Keratinocyte (primary cell): Measurements from ENCODE around the gene IL17RC. TPM values are rescaled to one million over a fixed set of nuclear protein-coding genes. Genes with fewer than 3 reads are reported as not detected.
A peak's percentile ranks its signal among the peaks of the same experiment; 100 is the strongest.

Experiments used
- DNase-seq: peaks from one replicate; pipeline ENCODE4 v3.0.0-alpha.2; 2011; ENCODE audit warnings: low read depth, missing footprints, low spot score
- FAIRE-seq: peaks from 2 replicates; lab custom pipeline; 2011; peaks lifted over from hg19 to GRCh38; lab: Jason Lieb, UNC
- H2AFZ ChIP-seq: 2 replicates; pipeline ENCODE4 v1.6.0; 2012; ENCODE audit warnings: low read length, control low read depth, inconsistent platforms; ENCODE audit not compliant: control insufficient read depth
- H3K27ac ChIP-seq: 2 replicates; pipeline ENCODE4 v1.5.1; 2011; ENCODE audit warnings: low read length; ENCODE audit not compliant: control insufficient read depth, insufficient read depth
- H3K27me3 ChIP-seq: 3 replicates; pipeline ENCODE4 v1.6.0; 2011; ENCODE audit warnings: low read length; ENCODE audit not compliant: control insufficient read depth, insufficient read depth; ENCODE audit errors: extremely low read depth
- H3K36me3 ChIP-seq, 2 experiments: 2 replicates in 1 of 2; 3 replicates in 1 of 2; pipeline ENCODE4 v1.5.1; 2011; ENCODE audit warnings: low read length in 2 of 2, mild to moderate bottlenecking in 1 of 2; ENCODE audit not compliant: control insufficient read depth in 2 of 2, insufficient read depth in 2 of 2; ENCODE audit errors: extremely low read depth in 1 of 2
- H3K4me1 ChIP-seq: 3 replicates; pipeline ENCODE4 v1.5.1; 2011; ENCODE audit warnings: low read length; ENCODE audit not compliant: control insufficient read depth, insufficient read depth; ENCODE audit errors: extremely low read depth
- H3K4me2 ChIP-seq: 3 replicates; pipeline ENCODE4 v1.6.0; 2011; ENCODE audit warnings: low read depth, low read length; ENCODE audit not compliant: control insufficient read depth, insufficient read depth; ENCODE audit errors: extremely low read depth
- H3K4me3 ChIP-seq, 3 experiments: fragments of 200-600 bp in 1 of 3; sonication (generic) in 1 of 3; 2 replicates in 2 of 3; 3 replicates in 1 of 3; pipeline ENCODE4 v1.5.1; 2011 to 2016; ENCODE audit warnings: low read length in 3 of 3, mild to moderate bottlenecking in 3 of 3, control low read depth in 2 of 3, inconsistent platforms in 1 of 3, low read depth in 1 of 3, mixed read lengths in 1 of 3, mixed run types in 1 of 3, moderate library complexity in 1 of 3; ENCODE audit not compliant: control insufficient read depth in 2 of 3, insufficient read depth in 2 of 3; ENCODE audit errors: extremely low read depth in 1 of 3
- H3K79me2 ChIP-seq: 2 replicates; pipeline ENCODE4 v1.6.0; 2012; ENCODE audit warnings: low read length; ENCODE audit not compliant: control insufficient read depth, insufficient read depth
- H3K9ac ChIP-seq: 3 replicates; pipeline ENCODE4 v1.6.0; 2011; ENCODE audit warnings: low read length; ENCODE audit not compliant: control insufficient read depth, insufficient read depth; ENCODE audit errors: extremely low read depth
- H3K9me1 ChIP-seq: 3 replicates; pipeline ENCODE4 v1.6.0; 2011; ENCODE audit warnings: low read length; ENCODE audit not compliant: control insufficient read depth, insufficient read depth; ENCODE audit errors: extremely low read depth
- H3K9me3 ChIP-seq: 2 replicates; pipeline ENCODE4 v1.5.1; 2012; ENCODE audit warnings: low read depth, low read length; ENCODE audit not compliant: control insufficient read depth
- H4K20me1 ChIP-seq: 3 replicates; pipeline ENCODE4 v1.6.0; 2011; ENCODE audit warnings: low read length; ENCODE audit not compliant: control insufficient read depth, insufficient read depth; ENCODE audit errors: extremely low read depth
- EZH2 ChIP-seq: IDR thresholded peaks from one replicate; pipeline ENCODE4 v1.6.1; 2012; ENCODE audit warnings: inconsistent platforms, mild to moderate bottlenecking, low read length, moderate library complexity
- dilution Hi-C: fragments of 300-500 bp; cut with MboI; formaldehyde crosslinking; loops from one replicate; pipeline ENCODE4 v1.7.0; 2020; ENCODE audit warnings: low sequenced_read_pairs; ENCODE audit not compliant: extremely low pct_ligation_motif_present
- polyA plus RNA-seq, 5 experiments: library from polyadenylated mRNA; depleted of rRNA in 3 of 5; stranded (reverse) in 3 of 5; stranded (forward) in 1 of 5; unstranded in 1 of 5; fragments of >200 nt; gene quantifications; 1 replicate in 1 of 5; 2 replicates in 3 of 5; 3 replicates in 1 of 5; pipeline versions ENCODE4 v1.2.1 to v1.2.3, GENCODE V29; 2011 to 2012; ENCODE audit warnings: missing spikeins in 2 of 5, low read depth in 1 of 5, low replicate concordance in 1 of 5
- TF ChIP-seq, protein P1 (sequence below), 3 experiments: IDR thresholded peaks in 1 of 3; conservative IDR thresholded peaks in 1 of 3; optimal IDR thresholded peaks in 1 of 3; 2 replicates in 2 of 3; 3 replicates in 1 of 3; pipeline versions ENCODE3 to v1.5.1; 2011; ENCODE audit warnings: low read length in 3 of 3, mild to moderate bottlenecking in 3 of 3, moderate library complexity in 2 of 3, control low read depth in 1 of 3, inconsistent platforms in 1 of 3; ENCODE audit not compliant: insufficient read depth in 2 of 3; ENCODE audit errors: extremely low read depth in 1 of 3

IL17RC gene
- polyA plus RNA-seq, 1 donor (not counting 4 experiments of a cell fraction or from before 2014, with no cell fraction given), result 6.3 TPM

- Histone ChIP-seq H3K9me1 (no peaks in the 10 kb centered on the region), H4K20me1 (no peaks in the 10 kb centered on the region), H3K27ac (no peak overlapping the region), H3K4me2 (peak overlapping the region; percentile 90), H3K9ac (no peak overlapping the region), H3K4me3 (peak overlapping the region in 2 of 3 experiments; percentile 78 to 89), H3K9me3 (no peaks in the 10 kb centered on the region), H2AFZ (no peak overlapping the region), H3K4me1 (peaks cover 17% of the 10 kb centered on the region), H3K36me3 (peaks cover 8 to 10% of the 10 kb centered on the region in 2 experiments), H3K79me2 (peaks cover 4% of the 10 kb centered on the region), H3K27me3 (no peaks in the 10 kb centered on the region)
- dilution Hi-C loops, result no loop called here
- FAIRE-seq (no peak), DNase-seq (no peak)
- no peak for TF ChIP-seq EZH2
Observed at GRCh38 chr3:9934993-9935392, 18.1 kb downstream of the IL17RC start.

DNA sequence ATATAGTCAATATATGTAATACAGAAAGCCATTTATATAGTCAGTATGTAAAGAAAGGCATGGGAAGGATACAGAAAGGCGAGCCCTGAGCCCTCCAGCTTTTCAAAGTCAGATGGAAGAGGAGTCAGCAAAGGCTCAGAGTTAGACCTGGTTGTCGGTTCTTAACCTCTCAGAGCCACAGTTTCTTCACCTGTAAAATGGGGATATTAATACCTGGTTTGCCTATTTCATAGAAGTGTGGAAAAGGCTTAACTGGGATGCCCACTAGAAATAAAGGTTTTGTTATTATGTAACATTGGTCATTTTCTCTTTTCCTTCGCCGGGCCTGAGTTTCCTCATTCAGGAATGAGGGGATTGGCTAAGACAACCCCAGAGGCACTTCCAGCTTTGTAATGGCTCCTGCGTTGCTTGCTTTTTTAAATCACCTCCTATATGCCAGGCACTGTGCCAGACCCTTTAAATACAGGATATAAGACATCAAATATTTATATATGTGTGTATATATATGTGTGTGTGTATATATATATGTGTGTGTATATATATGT, 19.1 kb downstream of the IL17RC start:
- Histone ChIP-seq H2AFZ (no peak overlapping the region), H3K9me1 (no peaks in the 10 kb centered on the region), H3K36me3 (peaks cover 4 to 13% of the 10 kb centered on the region in 2 experiments), H3K9ac (no peak overlapping the region), H3K27me3 (no peaks in the 10 kb centered on the region), H3K4me2 (no peak overlapping the region), H3K4me3 (no peak overlapping the region), H3K4me1 (peaks cover 17% of the 10 kb centered on the region), H3K79me2 (peaks cover 4% of the 10 kb centered on the region), H3K27ac (no peak overlapping the region), H3K9me3 (no peaks in the 10 kb centered on the region), H4K20me1 (no peaks in the 10 kb centered on the region)
- dilution Hi-C loops, result no loop called here
- TF ChIP-seq, protein P1, sequence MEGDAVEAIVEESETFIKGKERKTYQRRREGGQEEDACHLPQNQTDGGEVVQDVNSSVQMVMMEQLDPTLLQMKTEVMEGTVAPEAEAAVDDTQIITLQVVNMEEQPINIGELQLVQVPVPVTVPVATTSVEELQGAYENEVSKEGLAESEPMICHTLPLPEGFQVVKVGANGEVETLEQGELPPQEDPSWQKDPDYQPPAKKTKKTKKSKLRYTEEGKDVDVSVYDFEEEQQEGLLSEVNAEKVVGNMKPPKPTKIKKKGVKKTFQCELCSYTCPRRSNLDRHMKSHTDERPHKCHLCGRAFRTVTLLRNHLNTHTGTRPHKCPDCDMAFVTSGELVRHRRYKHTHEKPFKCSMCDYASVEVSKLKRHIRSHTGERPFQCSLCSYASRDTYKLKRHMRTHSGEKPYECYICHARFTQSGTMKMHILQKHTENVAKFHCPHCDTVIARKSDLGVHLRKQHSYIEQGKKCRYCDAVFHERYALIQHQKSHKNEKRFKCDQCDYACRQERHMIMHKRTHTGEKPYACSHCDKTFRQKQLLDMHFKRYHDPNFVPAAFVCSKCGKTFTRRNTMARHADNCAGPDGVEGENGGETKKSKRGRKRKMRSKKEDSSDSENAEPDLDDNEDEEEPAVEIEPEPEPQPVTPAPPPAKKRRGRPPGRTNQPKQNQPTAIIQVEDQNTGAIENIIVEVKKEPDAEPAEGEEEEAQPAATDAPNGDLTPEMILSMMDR (optimal IDR thresholded peaks at IDR 0.05 in 1 of 3, IDR thresholded peaks at IDR 0.05 in 1 of 3, conservative IDR thresholded peaks at IDR 0.05 in 1 of 3; ENCODE audit: extremely low read depth in 1 of 3, insufficient read depth in 2 of 3, low read length in 3 of 3), result no peak
- TF ChIP-seq EZH2, result no peak
- FAIRE-seq (no peak), DNase-seq (no peak)
